ENCODE results near the gene PPAT. TPM values are rescaled to one million over a fixed set of nuclear protein-coding genes. Genes with fewer than 3 reads are reported as not detected.

The PPAT gene
- total RNA-seq: 11.2 and 13.1 TPM in 2 replicates

GRCh38 chr4:56435140-56435926 is at the start of gene PPAT:
Gene PPAT, minus strand, starts transcription at chr4:56435615. Its CDS starts 138 bp downstream, at chr4:56435477.

DNA sequence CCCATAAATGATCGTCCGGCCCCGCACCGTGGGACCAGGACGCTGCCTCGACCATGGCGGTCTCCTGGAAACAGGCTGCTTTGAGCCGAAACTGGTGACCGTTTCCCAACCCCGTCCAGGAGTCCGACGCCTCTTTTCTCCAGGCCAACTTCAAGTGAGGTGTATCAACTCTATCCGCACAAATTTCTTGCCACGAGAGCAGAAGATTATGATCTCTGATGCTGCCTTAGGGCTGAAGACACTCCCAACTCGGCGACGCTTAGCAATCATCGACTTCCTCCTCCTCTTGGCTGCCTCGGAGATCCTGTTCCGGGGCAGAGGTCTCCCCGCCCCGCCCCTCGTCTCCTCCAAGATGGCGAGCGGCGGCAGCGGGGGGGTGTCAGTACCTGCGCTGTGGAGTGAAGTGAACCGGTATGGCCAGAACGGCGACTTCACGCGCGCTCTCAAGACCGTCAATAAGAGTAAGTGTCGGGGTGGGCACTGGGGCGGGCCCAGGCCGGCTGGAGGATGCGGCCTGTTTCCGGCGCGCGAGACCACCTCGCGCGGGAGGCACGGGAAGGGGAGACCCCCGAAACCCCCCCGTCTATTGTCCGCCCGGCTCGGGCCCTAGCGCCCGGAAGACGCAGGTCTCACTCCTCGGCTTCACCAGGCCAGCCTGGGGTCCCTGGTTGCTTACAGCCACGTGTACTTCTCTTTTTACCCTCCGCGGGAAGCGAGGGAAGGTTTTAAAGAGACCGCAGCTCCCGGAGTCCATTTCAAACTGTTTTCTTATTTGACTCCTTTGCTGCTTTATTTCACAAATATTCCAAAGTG is 32.1 kb upstream of the PPAT start, which contains the start of gene SRP72:
Gene SRP72 (plus strand): TSS at position 334 of the 813 bp plus-strand sequence. CDS start 19 bp downstream, at position 353.

DNA sequence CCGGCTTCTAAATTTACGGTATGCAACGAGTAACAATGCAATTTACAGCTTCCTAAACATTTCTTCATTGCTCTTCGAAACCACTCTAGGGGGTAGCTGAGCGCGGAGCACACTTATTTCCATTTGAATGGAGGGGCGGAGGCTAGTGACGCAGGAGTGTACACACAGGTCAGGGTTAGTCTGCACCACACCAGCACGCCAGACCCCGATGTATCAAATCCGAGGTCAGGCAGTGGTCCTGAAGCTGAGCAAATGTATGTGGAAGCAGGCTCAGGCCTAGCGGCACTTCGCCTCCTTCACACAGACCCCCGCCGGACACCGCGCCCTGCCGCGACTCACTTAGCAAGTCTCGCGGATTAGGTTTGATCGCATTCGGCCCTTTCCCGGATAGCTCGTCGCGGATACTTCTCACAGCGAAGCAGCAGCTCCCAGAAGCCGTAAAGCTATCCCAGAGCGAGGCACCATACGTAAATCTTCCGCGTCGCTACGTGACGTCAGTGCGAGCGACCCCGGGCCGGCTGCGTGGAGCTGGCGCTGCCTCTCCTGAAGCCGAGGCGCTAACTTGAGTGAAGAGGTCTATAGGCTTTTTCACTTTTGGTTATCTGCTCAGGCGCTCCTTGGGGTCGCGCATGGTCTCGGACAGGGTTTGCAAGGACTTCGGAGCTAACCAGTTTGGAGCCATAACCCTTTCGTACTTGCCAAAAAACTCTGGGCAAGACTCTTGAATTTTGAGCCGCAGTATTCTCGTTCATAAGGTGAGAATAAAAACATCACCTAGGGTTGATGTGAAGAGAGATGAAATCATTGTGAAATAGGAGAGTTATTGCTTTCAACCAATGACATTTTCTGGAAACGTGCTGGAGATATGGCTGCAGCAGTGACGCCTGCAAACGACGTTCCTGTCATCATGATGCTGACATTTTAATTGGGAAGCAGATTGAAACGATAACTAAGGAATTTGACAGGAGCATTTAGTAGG is 48.1 kb downstream of the PPAT start, which contains the start of gene AASDH:
Gene AASDH (minus strand): TSS at position 469 of the 979 bp plus-strand sequence. CDS start 3,192 bp downstream, outside the sequence.

Other genes starting within 250 kb of the PPAT start
- 6.6 and 14.7 TPM in 2 replicates for gene AASDH, start 48.1 kb downstream of the PPAT start, total RNA-seq
- gene PAICS, start 645 bp upstream of the PPAT start, total RNA-seq: 81.6 and 92.9 TPM in 2 replicates
- 49.3 and 64.7 TPM in 2 replicates for gene SRP72, start 32.0 kb upstream of the PPAT start, total RNA-seq
- 0.29 and 0.71 TPM in 2 replicates for gene ARL9, start 70.2 kb upstream of the PPAT start, total RNA-seq
- gene HOPX, start 245.7 kb upstream of the PPAT start, total RNA-seq: 3.9 and 5.5 TPM in 2 replicates

Measured in myometrial cell (primary cell).